HepG2 (cell line): ENCODE measurements around the gene TTPAL. TPM values are rescaled to one million over a fixed set of nuclear protein-coding genes. Genes with fewer than 3 reads are reported as not detected.

Experiments
- CBX1 ChIP-seq: IDR thresholded peaks from one replicate; pipeline ENCODE4 v1.6.1; 2016; ENCODE audit warnings: antibody characterized with exemption, low read depth
- DNMT1 ChIP-seq: sonication (generic); formaldehyde crosslinking; IDR thresholded peaks from 2 replicates; pipeline ENCODE4 v1.5.1; 2020; ENCODE audit warnings: mild to moderate bottlenecking, missing genetic modification reagents
- HBP1 ChIP-seq: IDR thresholded peaks from 2 replicates; pipeline ENCODE4 v1.6.1; 2016; ENCODE audit warnings: low read depth, control low read depth
- HHEX ChIP-seq: IDR thresholded peaks from 2 replicates; pipeline ENCODE4 v1.6.1; 2016; ENCODE audit warnings: control low read depth
- HNRNPK ChIP-seq: fragments of 200-400 bp; formaldehyde crosslinking; IDR thresholded peaks from 2 replicates; pipeline ENCODE4 v1.6.1; 2018; ENCODE audit warnings: low read length, low read depth, moderate library complexity, mild to moderate bottlenecking; ENCODE audit not compliant: poor library complexity, severe bottlenecking
- JDP2 ChIP-seq: sonication (generic); formaldehyde crosslinking; IDR thresholded peaks from 2 replicates; pipeline ENCODE4 v1.8.1; 2022; ENCODE audit warnings: missing genetic modification reagents, borderline replicate concordance
- JUNB ChIP-seq: sonication (generic); formaldehyde crosslinking; IDR thresholded peaks from 2 replicates; pipeline ENCODE4 v1.8.0; 2022; ENCODE audit warnings: missing genetic modification reagents, mild to moderate bottlenecking, borderline replicate concordance
- MEIS2 ChIP-seq: sonication (generic); formaldehyde crosslinking; IDR thresholded peaks from 2 replicates; pipeline ENCODE4 v1.9.0; 2021; ENCODE audit warnings: mild to moderate bottlenecking, missing genetic modification reagents
- MXD3 ChIP-seq: IDR thresholded peaks from 2 replicates; pipeline ENCODE4 v1.6.1; 2016; ENCODE audit warnings: mild to moderate bottlenecking, missing biosample characterization, missing genetic modification reagents
- NCOR1 ChIP-seq: fragments of 200-600 bp; sonication (generic); IDR thresholded peaks from 2 replicates; pipeline ENCODE4 v1.7.0; 2017; ENCODE audit warnings: antibody characterized with exemption, low read length, borderline replicate concordance
- NFYC ChIP-seq: IDR thresholded peaks from 2 replicates; pipeline ENCODE4 v1.6.1; 2016; ENCODE audit warnings: missing genetic modification reagents, missing compliant biosample characterization
- PAXIP1 ChIP-seq: sonication (generic); formaldehyde crosslinking; conservative IDR thresholded peaks from 2 replicates; pipeline ENCODE4 v1.4.0; 2020; ENCODE audit warnings: mild to moderate bottlenecking, missing genetic modification reagents, moderate library complexity
- RXRB ChIP-seq: IDR thresholded peaks from 2 replicates; pipeline ENCODE4 v1.6.1; 2016; ENCODE audit warnings: borderline replicate concordance, missing genetic modification reagents, missing compliant biosample characterization
- SP140L ChIP-seq: sonication (generic); formaldehyde crosslinking; IDR thresholded peaks from 2 replicates; pipeline ENCODE4 v1.4.0; 2020; ENCODE audit warnings: missing genetic modification reagents, borderline replicate concordance
- TFDP2 ChIP-seq: sonication (generic); formaldehyde crosslinking; IDR thresholded peaks from 2 replicates; pipeline ENCODE4 v1.4.0; 2020; ENCODE audit warnings: missing genetic modification reagents
- ZFX ChIP-seq: sonication (generic); formaldehyde crosslinking; IDR thresholded peaks from 2 replicates; pipeline ENCODE4 v1.4.0; 2020; ENCODE audit warnings: mild to moderate bottlenecking, low read depth, missing genetic modification reagents, moderate library complexity
- ZNF234 ChIP-seq: sonication (generic); formaldehyde crosslinking; conservative IDR thresholded peaks from 2 replicates; pipeline ENCODE4 v1.5.1; 2020; ENCODE audit warnings: mild to moderate bottlenecking, missing genetic modification reagents
- ZNF580 ChIP-seq: IDR thresholded peaks from 2 replicates; pipeline ENCODE4 v1.6.1; 2016; ENCODE audit warnings: low read depth, borderline replicate concordance
- ZNF589 ChIP-seq: sonication (generic); formaldehyde crosslinking; conservative IDR thresholded peaks from 2 replicates; pipeline ENCODE4 v1.8.0; 2022; ENCODE audit warnings: mild to moderate bottlenecking, moderate library complexity, missing genetic modification reagents
- ZNF616 ChIP-seq: sonication (generic); formaldehyde crosslinking; IDR thresholded peaks from 2 replicates; pipeline ENCODE4 v1.5.0; 2020; ENCODE audit warnings: low read depth, mild to moderate bottlenecking, missing genetic modification reagents
- ZNF670 ChIP-seq: sonication (generic); formaldehyde crosslinking; IDR thresholded peaks from 2 replicates; pipeline ENCODE4 v1.8.0; 2022; ENCODE audit warnings: mild to moderate bottlenecking, missing genetic modification reagents, borderline replicate concordance
- ZNF746 ChIP-seq: sonication (generic); formaldehyde crosslinking; IDR thresholded peaks from 2 replicates; pipeline ENCODE4 v1.8.0; 2022; ENCODE audit warnings: mild to moderate bottlenecking, missing genetic modification reagents
- ZNF816 ChIP-seq: sonication (generic); formaldehyde crosslinking; IDR thresholded peaks from 2 replicates; pipeline ENCODE4 v1.8.0; 2022; ENCODE audit warnings: missing genetic modification reagents, mild to moderate bottlenecking, borderline replicate concordance
- polyA plus RNA-seq, 8 experiments: library from polyadenylated mRNA; depleted of rRNA in 3 of 8; stranded (reverse) in 7 of 8; unstranded in 1 of 8; fragments of >200 nt; fragmentation: Illumina TruSeq in 4 of 8; extraction: Trizol in 4 of 8; gene quantifications; 2 replicates each; pipeline versions ENCODE4 v1.2.1 to v1.2.3, GENCODE V29; 2011 to 2016; ENCODE audit warnings: low read depth in 4 of 8, missing spikeins in 1 of 8, mixed read lengths in 1 of 8; ENCODE audit not compliant: insufficient read depth in 1 of 8
- total RNA-seq, 5 experiments: library from RNA; depleted of rRNA; stranded (reverse); fragments of >200 nt; fragmentation: Illumina TruSeq; extraction: Trizol; gene quantifications; 2 replicates each; pipeline ENCODE4 v1.2.3, GENCODE V29; 2016; ENCODE audit warnings: low read depth in 1 of 5

TTPAL gene
- total and polyA plus RNA-seq, 2 of the 13 experiments (the other 11 are each of a cell fraction or from before 2014, with no cell fraction given), result 4.3 to 18.8 TPM

- TF ChIP-seq MXD3 (peak; percentile 99), ZNF816 (CRISPR knock-in tag) (peak; percentile 92), RXRB (CRISPR knock-in tag) (peak; percentile 73; the same call in 1 of the 2 replicates), ZNF746 (CRISPR knock-in tag) (no peak; the same call in 1 of the 2 replicates), ZNF670 (CRISPR knock-in tag) (peak; percentile 93), ZFX (CRISPR knock-in tag) (peak; percentile 99), CBX1 (peak; percentile 97), NCOR1 (no peak), TFDP2 (CRISPR knock-in tag) (peak; percentile 92), PAXIP1 (peak; percentile 78), HBP1 (CRISPR knock-in tag) (peak; percentile 89), ZNF589 (peak; percentile 91), NFYC (peak; percentile 58), SP140L (CRISPR knock-in tag) (peak; percentile 86; the same call in 1 of the 2 replicates), ZNF234 (CRISPR knock-in tag) (no peak), JUNB (no peak), ZNF616 (peak; percentile 98), DNMT1 (CRISPR knock-in tag) (peak; percentile 99), MEIS2 (peak; percentile 64; the same call in 1 of the 2 replicates), ZNF580 (peak; percentile 98; the same call in 1 of the 2 replicates), JDP2 (CRISPR knock-in tag) (no peak; the same call in 1 of the 2 replicates), HNRNPK (peak; percentile 87), HHEX (0 out of 2 replicates have a peak, but pooled peaks have one; percentile 5)
Observed at GRCh38 chr20:44475694-44476560, at the start of gene TTPAL (continued).
